ENCODE data around the gene PGLYRP4. TPM values are rescaled to one million over a fixed set of nuclear protein-coding genes. Genes with fewer than 3 reads are reported as not detected.

Gene PGLYRP4
- total and polyA plus RNA-seq, 2 experiments from 2014 or later, result not detected

DNA sequence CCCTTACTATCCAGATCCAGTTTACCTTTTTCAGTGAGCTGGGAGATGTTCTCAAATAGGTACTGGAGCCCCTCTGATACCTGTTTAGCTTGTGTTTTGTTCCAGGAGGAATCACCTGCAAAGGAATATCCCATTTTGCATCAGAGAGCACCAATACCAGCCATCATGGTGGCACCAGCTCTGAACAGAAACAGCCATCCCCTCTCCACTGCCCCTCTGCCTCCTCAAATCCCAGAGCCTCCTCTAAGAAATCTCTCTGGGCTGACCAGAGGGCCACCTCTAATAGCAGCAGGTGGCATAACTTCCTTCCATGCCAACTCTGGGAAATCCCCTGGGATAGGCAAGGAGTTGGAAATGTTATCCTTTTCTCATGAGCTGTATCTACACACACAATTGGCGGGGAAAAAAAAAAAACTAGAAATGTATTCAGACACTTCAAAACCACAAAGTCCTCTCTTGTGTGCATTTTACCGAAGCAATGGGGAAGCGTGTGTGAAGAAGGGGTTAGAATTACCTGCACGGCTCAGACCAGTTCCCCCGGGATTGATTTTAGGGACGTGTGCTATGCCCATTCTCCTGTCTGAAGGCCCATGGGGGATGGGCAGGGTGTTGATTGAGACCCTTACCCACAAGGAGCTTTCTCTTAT, 2.4 kb downstream of the PGLYRP4 start:
- H2AFZ ChIP-seq, result no peak overlapping the region
- peaks cover 31% of the 10 kb centered on the region for H3K27me3 ChIP-seq (replicated peaks; ENCODE audit: insufficient read depth)
- no peak for DNase-seq
- H3K9me2 ChIP-seq (ENCODE audit: insufficient read depth), result no peaks in the 10 kb centered on the region
- H3K4me1 ChIP-seq (ENCODE audit: insufficient read depth), result no peaks in the 10 kb centered on the region
- no peak overlapping the region for H3K9ac ChIP-seq
- H3K4me3 ChIP-seq, result no peak overlapping the region
- no peaks in the 10 kb centered on the region for H3K9me3 ChIP-seq (ENCODE audit: low read depth)
- H4K20me1 ChIP-seq (ENCODE audit: insufficient read depth), result no peaks in the 10 kb centered on the region
- H3K36me3 ChIP-seq (ENCODE audit: low read depth), result no peaks in the 10 kb centered on the region
- no peak overlapping the region for H3K4me2 ChIP-seq (ENCODE audit: unreplicated experiment)
- no peak for TF ChIP-seq EZH2 (IDR thresholded peaks at IDR 0.05; ENCODE audit: insufficient read depth, poor library complexity, severe bottlenecking)
- no peak for TF ChIP-seq EZH2phosphoT487 (IDR thresholded peaks at IDR 0.05; ENCODE audit: insufficient read depth, low read depth)
- in situ Hi-C loops (cut with MboI), result no loop called here
- 57 to 58% methylated on average over 6 of the region's 6 CpGs for WGBS, 2 experiments (ENCODE audit: low coverage in 1 of 2, low lambda C conversion rate in 2 of 2, missing lambda C conversion rate in 2 of 2)
- H3K79me2 ChIP-seq (ENCODE audit: insufficient read depth), result no peaks in the 10 kb centered on the region
- H3K27ac ChIP-seq, result no peak overlapping the region
- no peaks in the 10 kb centered on the region for H3F3A ChIP-seq (ENCODE audit: insufficient read depth)

DNA sequence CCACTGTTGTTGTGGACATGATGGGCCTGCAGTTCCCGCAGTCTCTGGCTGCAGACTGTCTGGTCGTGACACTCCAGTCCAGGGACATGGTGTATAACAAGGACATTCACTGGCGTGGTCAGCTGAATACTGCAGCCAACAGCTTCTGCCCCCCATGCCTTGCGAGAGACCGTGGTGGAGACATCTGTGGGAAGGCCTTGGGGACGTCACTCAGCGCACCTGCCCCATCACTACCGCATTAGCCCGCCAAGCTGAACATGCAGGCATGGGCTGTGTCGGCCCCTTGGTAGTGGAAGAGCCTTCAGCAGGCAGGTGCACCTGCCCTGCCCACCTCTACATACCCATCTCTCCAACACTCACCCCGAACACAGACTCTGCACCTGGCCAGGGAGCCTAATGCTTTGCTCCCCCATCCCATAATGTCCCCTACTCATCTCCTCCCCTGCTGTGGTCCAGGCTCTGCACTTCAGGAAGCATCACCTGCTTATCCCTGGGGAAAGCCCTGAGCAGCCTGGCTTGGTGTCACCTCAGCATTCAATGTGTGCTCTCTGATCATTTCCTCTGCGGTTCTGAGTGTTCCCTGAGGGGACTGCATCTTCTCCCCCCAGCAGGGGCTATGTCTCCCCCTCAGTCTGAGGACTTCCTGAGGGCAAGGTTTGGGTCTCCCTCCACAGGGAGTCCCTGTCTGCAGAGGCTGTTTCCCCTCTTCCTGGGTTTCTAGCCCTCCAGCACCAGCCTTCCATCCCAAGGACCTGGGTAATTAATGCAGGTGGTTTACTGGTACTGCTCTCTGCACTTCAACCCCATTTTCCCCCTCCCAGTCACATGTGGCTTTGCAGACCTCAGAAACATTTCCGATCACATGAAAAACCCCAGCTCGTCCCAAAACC, 3.2 kb downstream of the PGLYRP4 start:
- in situ Hi-C loops (cut with MboI), result no loop called here
- no peak overlapping the region for H3K27ac ChIP-seq
- H3K4me2 ChIP-seq (ENCODE audit: unreplicated experiment), result no peak overlapping the region
- DNase-seq, result no peak
- 43 to 47% methylated on average over 14 of the region's 14 CpGs for WGBS, 2 experiments (ENCODE audit: low coverage in 1 of 2, low lambda C conversion rate in 2 of 2, missing lambda C conversion rate in 2 of 2)
- H3K4me3 ChIP-seq, result no peak overlapping the region
- H3F3A ChIP-seq (ENCODE audit: insufficient read depth), result no peaks in the 10 kb centered on the region
- no peaks in the 10 kb centered on the region for H3K36me3 ChIP-seq (ENCODE audit: low read depth)
- no peaks in the 10 kb centered on the region for H3K79me2 ChIP-seq (ENCODE audit: insufficient read depth)
- peaks cover 24% of the 10 kb centered on the region for H3K27me3 ChIP-seq (replicated peaks; ENCODE audit: insufficient read depth)
- TF ChIP-seq EZH2 (IDR thresholded peaks at IDR 0.05; ENCODE audit: insufficient read depth, poor library complexity, severe bottlenecking) (no peak), EZH2phosphoT487 (IDR thresholded peaks at IDR 0.05; ENCODE audit: insufficient read depth, low read depth) (no peak)
- H3K9me3 ChIP-seq (ENCODE audit: low read depth), result no peaks in the 10 kb centered on the region
- no peaks in the 10 kb centered on the region for H3K9me2 ChIP-seq (ENCODE audit: insufficient read depth)
- H3K9ac ChIP-seq, result no peak overlapping the region
- H4K20me1 ChIP-seq (ENCODE audit: insufficient read depth), result no peaks in the 10 kb centered on the region
- H2AFZ ChIP-seq, result no peak overlapping the region
- H3K4me1 ChIP-seq (ENCODE audit: insufficient read depth), result no peaks in the 10 kb centered on the region

DNA sequence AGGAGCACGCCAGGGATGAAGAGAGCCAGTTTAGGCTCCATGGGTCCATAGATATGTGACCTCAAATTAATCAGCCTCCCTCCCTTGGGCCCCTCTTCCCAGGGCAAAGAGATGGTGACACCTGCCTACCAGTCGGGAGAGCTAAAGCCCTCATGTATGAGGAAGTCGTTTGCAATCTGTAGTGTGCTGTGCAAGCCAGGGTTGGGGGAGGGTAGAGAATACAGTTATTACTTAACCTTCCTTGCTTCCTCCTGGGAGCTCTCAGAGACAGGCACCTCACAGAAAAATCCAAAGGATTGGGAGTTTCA, 4.0 kb downstream of the PGLYRP4 start:
- H3K27me3 ChIP-seq (replicated peaks; ENCODE audit: insufficient read depth), result peaks cover 21% of the 10 kb centered on the region
- H4K20me1 ChIP-seq (ENCODE audit: insufficient read depth), result no peaks in the 10 kb centered on the region
- WGBS, 2 experiments (ENCODE audit: low coverage in 1 of 2, low lambda C conversion rate in 2 of 2, missing lambda C conversion rate in 2 of 2), result 28 to 42% methylated on average over 3 of the region's 3 CpGs
- TF ChIP-seq EZH2phosphoT487 (IDR thresholded peaks at IDR 0.05; ENCODE audit: insufficient read depth, low read depth), result no peak
- TF ChIP-seq EZH2 (IDR thresholded peaks at IDR 0.05; ENCODE audit: insufficient read depth, poor library complexity, severe bottlenecking), result no peak
- H3K4me3 ChIP-seq, result no peak overlapping the region
- H3K4me1 ChIP-seq (ENCODE audit: insufficient read depth), result no peaks in the 10 kb centered on the region
- H3K79me2 ChIP-seq (ENCODE audit: insufficient read depth), result no peaks in the 10 kb centered on the region
- H3K4me2 ChIP-seq (ENCODE audit: unreplicated experiment), result no peak overlapping the region
- no peaks in the 10 kb centered on the region for H3K36me3 ChIP-seq (ENCODE audit: low read depth)
- no peak for DNase-seq
- H3K9me2 ChIP-seq (ENCODE audit: insufficient read depth), result no peaks in the 10 kb centered on the region
- no peak overlapping the region for H3K27ac ChIP-seq
- no peak overlapping the region for H3K9ac ChIP-seq
- in situ Hi-C loops (cut with MboI), result no loop called here
- H2AFZ ChIP-seq, result no peak overlapping the region
- no peaks in the 10 kb centered on the region for H3K9me3 ChIP-seq (ENCODE audit: low read depth)
- no peaks in the 10 kb centered on the region for H3F3A ChIP-seq (ENCODE audit: insufficient read depth)

DNA sequence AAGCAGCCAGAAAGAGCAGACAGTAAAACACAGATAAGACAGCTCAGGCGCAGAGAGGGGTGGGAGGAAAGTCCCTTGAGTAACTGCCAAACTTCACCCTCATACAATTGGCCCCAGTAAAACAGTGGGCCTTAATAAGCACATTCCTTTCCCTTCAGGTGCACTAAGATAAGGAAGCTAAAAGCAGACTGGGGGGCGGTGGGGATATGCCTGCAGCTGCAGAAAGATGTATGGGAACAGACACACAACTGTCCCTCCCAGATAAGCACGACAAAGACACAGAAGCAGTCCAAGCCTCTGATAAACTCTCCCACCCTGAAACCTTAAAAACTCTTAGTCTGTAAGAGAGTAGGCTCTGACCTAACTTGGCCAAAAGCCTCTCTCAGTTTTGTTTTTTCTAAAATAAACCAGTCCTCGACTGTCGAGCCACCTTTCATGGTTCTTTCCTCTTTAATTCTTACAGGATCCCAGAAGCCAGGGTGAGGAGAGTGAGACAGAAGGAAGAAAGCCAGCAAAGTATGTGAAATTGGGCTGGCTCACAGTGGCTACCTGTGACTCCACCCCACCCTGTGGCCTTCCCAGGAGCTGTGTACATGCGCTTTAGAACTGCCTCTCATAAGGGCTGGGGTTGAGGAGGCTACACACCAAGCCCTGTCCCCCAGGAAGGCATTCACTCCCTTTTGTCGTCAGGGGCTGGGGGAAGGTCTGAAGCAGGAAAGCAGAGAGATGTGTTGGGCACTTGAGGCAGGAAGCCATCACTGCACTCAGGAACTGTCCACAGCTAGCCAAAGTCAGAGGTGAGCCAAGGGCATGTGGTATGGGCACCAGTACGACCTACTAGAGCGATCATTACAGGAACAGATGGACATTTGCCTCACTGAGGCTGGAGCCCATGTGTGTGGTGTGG, 4.6 kb downstream of the PGLYRP4 start:
- H3K79me2 ChIP-seq (ENCODE audit: insufficient read depth), result no peaks in the 10 kb centered on the region
- H3K9me2 ChIP-seq (ENCODE audit: insufficient read depth), result no peaks in the 10 kb centered on the region
- H3K9me3 ChIP-seq (ENCODE audit: low read depth), result no peaks in the 10 kb centered on the region
- no peaks in the 10 kb centered on the region for H3K4me1 ChIP-seq (ENCODE audit: insufficient read depth)
- no peak overlapping the region for H3K27ac ChIP-seq
- H4K20me1 ChIP-seq (ENCODE audit: insufficient read depth), result no peaks in the 10 kb centered on the region
- H3K4me3 ChIP-seq, result no peak overlapping the region
- H3K27me3 ChIP-seq (replicated peaks; ENCODE audit: insufficient read depth), result peaks cover 20% of the 10 kb centered on the region
- H3K36me3 ChIP-seq (ENCODE audit: low read depth), result no peaks in the 10 kb centered on the region
- 34 to 38% methylated on average over 9 of the region's 9 CpGs for WGBS, 2 experiments (ENCODE audit: low coverage in 1 of 2, low lambda C conversion rate in 2 of 2, missing lambda C conversion rate in 2 of 2)
- TF ChIP-seq EZH2phosphoT487 (IDR thresholded peaks at IDR 0.05; ENCODE audit: insufficient read depth, low read depth), result no peak
- TF ChIP-seq EZH2 (IDR thresholded peaks at IDR 0.05; ENCODE audit: insufficient read depth, poor library complexity, severe bottlenecking), result no peak
- no peaks in the 10 kb centered on the region for H3F3A ChIP-seq (ENCODE audit: insufficient read depth)
- no peak overlapping the region for H3K9ac ChIP-seq
- no peak overlapping the region for H3K4me2 ChIP-seq (ENCODE audit: unreplicated experiment)
- DNase-seq, result no peak
- no peak overlapping the region for H2AFZ ChIP-seq
- in situ Hi-C loops (cut with MboI), result no loop called here
